ENCODE data around the gene BACE2.

- TF ChIP-seq CTCF (IDR thresholded peaks at IDR 0.05; ENCODE audit: insufficient read depth, low read length, poor library complexity, severe bottlenecking) (no peak), EZH2phosphoT487 (conservative IDR thresholded peaks at IDR 0.05; ENCODE audit: low read length) (no peak)
Measured at GRCh38 chr21:41304068-41304720, 136.2 kb downstream of the BACE2 start.
